D721Med (cell line): ENCODE measurements around the gene STARD13.

Source experiments
- DNase-seq: peaks from one replicate; pipeline ENCODE4 v3.0.0; 2011; ENCODE audit warnings: low spot score; ENCODE audit not compliant: insufficient read length
- FAIRE-seq: peaks from 2 replicates; lab custom pipeline; 2011; peaks lifted over from hg19 to GRCh38; lab: Jason Lieb, UNC
- TF ChIP-seq, protein P1 (sequence below): IDR thresholded peaks from 2 replicates; pipeline ENCODE4 v1.5.1; 2012; ENCODE audit warnings: mild to moderate bottlenecking, control low read depth; ENCODE audit not compliant: insufficient read depth; ENCODE audit errors: missing control alignments

Gene STARD13

GRCh38 chr13:33206945-33207614 lies 78.5 kb downstream of the STARD13 start:
- TF ChIP-seq, protein P1, sequence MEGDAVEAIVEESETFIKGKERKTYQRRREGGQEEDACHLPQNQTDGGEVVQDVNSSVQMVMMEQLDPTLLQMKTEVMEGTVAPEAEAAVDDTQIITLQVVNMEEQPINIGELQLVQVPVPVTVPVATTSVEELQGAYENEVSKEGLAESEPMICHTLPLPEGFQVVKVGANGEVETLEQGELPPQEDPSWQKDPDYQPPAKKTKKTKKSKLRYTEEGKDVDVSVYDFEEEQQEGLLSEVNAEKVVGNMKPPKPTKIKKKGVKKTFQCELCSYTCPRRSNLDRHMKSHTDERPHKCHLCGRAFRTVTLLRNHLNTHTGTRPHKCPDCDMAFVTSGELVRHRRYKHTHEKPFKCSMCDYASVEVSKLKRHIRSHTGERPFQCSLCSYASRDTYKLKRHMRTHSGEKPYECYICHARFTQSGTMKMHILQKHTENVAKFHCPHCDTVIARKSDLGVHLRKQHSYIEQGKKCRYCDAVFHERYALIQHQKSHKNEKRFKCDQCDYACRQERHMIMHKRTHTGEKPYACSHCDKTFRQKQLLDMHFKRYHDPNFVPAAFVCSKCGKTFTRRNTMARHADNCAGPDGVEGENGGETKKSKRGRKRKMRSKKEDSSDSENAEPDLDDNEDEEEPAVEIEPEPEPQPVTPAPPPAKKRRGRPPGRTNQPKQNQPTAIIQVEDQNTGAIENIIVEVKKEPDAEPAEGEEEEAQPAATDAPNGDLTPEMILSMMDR: no peak
- FAIRE-seq (no peak), DNase-seq (no peak)

DNA sequence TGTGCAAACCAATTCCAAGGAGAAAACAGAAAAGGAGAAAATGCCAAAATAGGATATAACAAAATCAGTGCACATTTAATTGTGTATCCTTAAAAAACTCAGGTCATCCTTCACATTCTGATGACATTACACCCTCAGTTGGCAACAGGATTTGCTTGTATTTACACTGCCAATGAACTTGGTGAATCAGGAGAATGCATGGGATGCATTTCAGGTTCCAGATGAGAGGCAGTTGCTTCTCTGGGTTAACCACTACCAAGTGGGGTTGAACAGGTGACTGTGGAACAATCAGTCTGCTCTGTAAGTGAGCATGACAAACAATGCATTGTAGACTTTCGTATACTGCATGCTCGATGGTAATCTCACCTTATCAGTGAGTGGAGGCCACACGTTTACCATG lies 79.1 kb downstream of the STARD13 start:
- DNase-seq (no peak), FAIRE-seq (no peak)
- TF ChIP-seq, protein P1: no peak

- no peak for FAIRE-seq
These were observed 79.7 kb downstream of the STARD13 start for GRCh38 chr13:33205804-33206221.

DNA sequence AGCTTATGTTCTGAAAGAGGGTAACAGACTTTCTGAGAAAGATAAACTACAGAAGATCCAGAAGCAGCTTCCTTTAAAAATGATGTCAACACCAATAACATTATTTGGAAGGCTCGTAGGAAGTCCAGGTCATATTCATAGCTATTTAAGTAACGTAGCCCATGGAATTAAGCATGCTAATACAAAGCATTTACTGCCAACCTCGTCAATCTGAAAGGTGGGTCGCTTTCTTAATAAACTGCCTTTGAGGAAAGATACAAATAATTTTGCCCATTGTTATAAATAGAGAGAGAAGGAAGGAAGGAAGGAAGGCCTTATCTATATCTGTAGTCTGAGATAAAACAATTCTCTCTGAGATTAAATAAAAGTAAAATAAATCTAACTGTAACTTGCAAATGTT lies 80.3 kb downstream of the STARD13 start:
- FAIRE-seq (no peak), DNase-seq (no peak)
- TF ChIP-seq, protein P1: no peak

More at GRCh38 chr13:33205804-33206221, 79.7 kb downstream of the STARD13 start:
- TF ChIP-seq, protein P1: no peak
- no peak for DNase-seq

GRCh38 chr13:33204130-33204927 lies 81.2 kb downstream of the STARD13 start:
- TF ChIP-seq, protein P1: no peak
- DNase-seq (no peak), FAIRE-seq (no peak)

DNA sequence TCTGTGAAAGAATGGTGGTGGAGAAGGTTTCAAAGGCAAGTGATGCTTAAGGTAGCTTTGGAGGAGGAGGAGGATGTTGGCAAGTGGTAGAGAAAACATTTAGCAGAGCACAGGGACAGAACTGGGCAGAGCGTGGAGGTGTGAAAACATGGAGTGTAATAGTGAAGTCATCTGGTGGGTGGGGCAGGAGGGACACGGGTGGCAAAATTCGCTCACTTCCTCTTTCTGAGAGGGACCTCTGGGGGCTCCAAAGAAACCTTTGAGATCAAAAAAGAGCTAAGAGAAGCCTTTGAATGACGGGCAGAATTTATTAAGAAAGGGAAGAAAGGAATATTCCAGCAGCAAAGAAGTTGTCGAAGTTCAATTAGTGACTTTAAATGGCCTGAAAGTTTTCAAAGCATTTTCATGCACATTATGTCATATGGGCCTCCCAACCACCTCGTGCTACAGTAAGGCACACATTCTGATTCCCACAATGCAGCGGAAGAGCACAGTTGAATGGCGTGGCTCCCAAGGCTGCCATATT lies 82.8 kb downstream of the STARD13 start:
- FAIRE-seq: no peak

More for the DNA sequence above, 82.8 kb downstream of the STARD13 start:
- TF ChIP-seq, protein P1: no peak
- DNase-seq: no peak
